GM13977 (cell line): ENCODE data around the gene NAA60.

Experiments used
- DNase-seq: peaks from one replicate; pipeline ENCODE4 v3.0.0; 2012; ENCODE audit warnings: low spot score
- in situ Hi-C: fragments of 300-500 bp; cut with MboI; formaldehyde crosslinking; loops from one replicate; pipeline ENCODE4 v1.12.0; 2022; ENCODE audit warnings: low sequenced_read_pairs, low pct_unique_long_range_greater_than_20kb, mixed read lengths, inconsistent platforms; ENCODE audit not compliant: unreplicated experiment
- TF ChIP-seq, protein P1 (sequence below): IDR thresholded peaks from 2 replicates; pipeline ENCODE4 v1.5.1; 2012; ENCODE audit warnings: mild to moderate bottlenecking, control low read depth; ENCODE audit not compliant: insufficient read depth; ENCODE audit errors: extremely low read depth, missing control alignments

Gene NAA60

GRCh38 chr16:3534126-3534525, 90.6 kb downstream of the NAA60 start:
- TF ChIP-seq, protein P1, sequence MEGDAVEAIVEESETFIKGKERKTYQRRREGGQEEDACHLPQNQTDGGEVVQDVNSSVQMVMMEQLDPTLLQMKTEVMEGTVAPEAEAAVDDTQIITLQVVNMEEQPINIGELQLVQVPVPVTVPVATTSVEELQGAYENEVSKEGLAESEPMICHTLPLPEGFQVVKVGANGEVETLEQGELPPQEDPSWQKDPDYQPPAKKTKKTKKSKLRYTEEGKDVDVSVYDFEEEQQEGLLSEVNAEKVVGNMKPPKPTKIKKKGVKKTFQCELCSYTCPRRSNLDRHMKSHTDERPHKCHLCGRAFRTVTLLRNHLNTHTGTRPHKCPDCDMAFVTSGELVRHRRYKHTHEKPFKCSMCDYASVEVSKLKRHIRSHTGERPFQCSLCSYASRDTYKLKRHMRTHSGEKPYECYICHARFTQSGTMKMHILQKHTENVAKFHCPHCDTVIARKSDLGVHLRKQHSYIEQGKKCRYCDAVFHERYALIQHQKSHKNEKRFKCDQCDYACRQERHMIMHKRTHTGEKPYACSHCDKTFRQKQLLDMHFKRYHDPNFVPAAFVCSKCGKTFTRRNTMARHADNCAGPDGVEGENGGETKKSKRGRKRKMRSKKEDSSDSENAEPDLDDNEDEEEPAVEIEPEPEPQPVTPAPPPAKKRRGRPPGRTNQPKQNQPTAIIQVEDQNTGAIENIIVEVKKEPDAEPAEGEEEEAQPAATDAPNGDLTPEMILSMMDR: no peak
- DNase-seq: no peak
- in situ Hi-C loops: no loop called here

- TF ChIP-seq, protein P1: no peak
- DNase-seq: no peak
- in situ Hi-C loops: no loop called here
These were observed 92.8 kb downstream of the NAA60 start for GRCh38 chr16:3536271-3536731.
